ENCODE measurements around the gene CPD. TPM values are rescaled to one million over a fixed set of nuclear protein-coding genes. Genes with fewer than 3 reads are reported as not detected.
A peak's percentile ranks its signal among the peaks of the same experiment; 100 is the strongest.
"Not testable (repeated sequence)": the region's sequence is repeated elsewhere in the genome, so short reads cannot be mapped to it uniquely, and the experiment has no call there.

CPD gene
- total RNA-seq, 2 experiments from 2014 or later: 29.0 to 36.3 TPM

DNA sequence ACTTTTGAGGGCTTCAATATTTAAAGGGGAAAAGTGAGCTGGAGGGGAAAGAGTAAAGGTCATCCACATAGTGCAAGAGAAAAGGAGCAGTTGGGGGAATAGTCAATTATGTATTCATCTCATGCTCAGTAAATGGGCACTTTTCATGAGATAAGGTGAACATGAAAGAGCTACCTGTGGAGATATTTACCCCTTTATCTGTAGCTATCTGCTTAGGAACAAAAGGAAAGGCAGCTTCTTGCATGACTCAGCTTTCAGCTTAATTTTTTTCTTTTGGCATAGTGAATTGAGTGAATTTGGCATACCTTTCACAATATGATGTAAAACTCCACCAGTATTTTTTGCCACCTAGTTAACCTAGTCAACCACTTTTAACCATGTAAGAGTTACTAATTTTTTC is 26.4 kb downstream of the CPD start:
- Mint-ChIP-seq H3K9me3 (ENCODE audit: low read depth) (peaks cover 2% of the 10 kb centered on the region), H3K4me1 (peaks cover 28% of the 10 kb centered on the region), H3K27me3 (no peaks in the 10 kb centered on the region), H3K4me3 (no peak overlapping the region), H3K36me3 (ENCODE audit: low read depth) (peaks cover 27% of the 10 kb centered on the region), H3K27ac (no peak overlapping the region)
- ChIA-PET POLR2A (no interaction called here), CTCF (interaction anchor here (0.5 to 1.5 kb wide), 5 partner anchors 12 to 688 kb away, joined by 3 to 5 read pairs (median 3); partner anchors contain the start of gene TMIGD1)
- intact Hi-C loops (cut with DNase I, micrococcal nuclease): no loop called here
- no peak for DNase-seq
- ATAC-seq: no peak

DNA sequence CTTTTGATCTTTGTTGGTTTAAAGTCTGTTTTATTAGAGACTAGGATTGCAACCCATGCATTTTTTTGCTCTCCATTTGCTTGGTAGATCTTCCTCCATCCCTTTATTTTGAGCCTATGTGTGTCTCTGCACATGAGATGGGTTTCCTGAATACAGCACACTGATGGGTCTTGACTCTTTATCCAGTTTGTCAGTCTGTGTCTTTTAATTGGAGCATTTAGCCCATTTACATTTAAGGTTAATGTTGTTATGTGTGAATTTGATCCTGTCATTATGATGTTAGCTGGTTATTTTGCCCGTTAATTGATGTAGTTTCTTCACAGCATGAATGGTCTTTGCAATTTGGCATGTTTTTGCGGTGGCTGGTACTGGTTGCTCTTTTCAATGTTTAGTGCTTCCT is 31.9 kb downstream of the CPD start:
- H3K9me3 Mint-ChIP-seq (ENCODE audit: low read depth); ATAC-seq; DNase-seq; CTCF ChIA-PET; H3K27me3 Mint-ChIP-seq; POLR2A ChIA-PET; H3K27ac Mint-ChIP-seq; H3K4me3 Mint-ChIP-seq: not testable (repeated sequence)
- Mint-ChIP-seq H3K36me3 (ENCODE audit: low read depth) (peaks cover 27% of the 10 kb centered on the region), H3K4me1 (peaks cover 53% of the 10 kb centered on the region)
- intact Hi-C loops (cut with DNase I, micrococcal nuclease): loop anchor here (5.0 kb wide), 1 partner anchor 68 kb away; no protein-coding TSS in a partner anchor

DNA sequence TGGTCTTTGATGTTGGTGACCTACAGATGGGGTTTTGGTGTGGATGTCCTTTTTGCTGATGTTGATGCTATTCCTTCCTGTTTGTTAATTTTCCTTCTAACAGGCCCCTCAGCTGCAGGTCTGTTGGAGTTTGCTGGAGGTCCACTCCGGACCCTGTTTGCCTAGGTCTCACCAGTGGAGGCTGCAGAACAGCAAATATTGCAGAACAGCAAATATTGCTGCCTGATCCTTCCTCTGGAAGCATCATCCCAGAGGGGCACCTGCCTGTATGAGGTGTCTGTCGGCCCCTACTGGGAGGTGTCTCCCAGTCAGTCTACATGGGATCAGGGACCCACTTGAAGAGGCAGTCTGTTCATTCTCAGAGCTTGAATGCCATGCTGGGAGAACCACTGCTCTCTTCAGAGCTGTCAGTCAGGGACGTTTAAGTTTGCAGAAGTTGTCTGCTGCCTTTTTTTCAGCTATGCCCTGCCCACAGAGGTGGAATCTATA is 33.3 kb downstream of the CPD start:
- intact Hi-C loops (cut with DNase I, micrococcal nuclease): loop anchor here (2.0 to 5.0 kb wide), 3 partner anchors 33 to 70 kb away; partner anchors contain the start of gene CPD (in 1 of the 2)
- CTCF ChIA-PET: interaction anchor here (0.6 to 1.4 kb wide), 2 partner anchors 49 to 57 kb away, joined by 3 to 4 read pairs; no protein-coding TSS in a partner anchor
- ATAC-seq; H3K4me3 Mint-ChIP-seq; H3K27ac Mint-ChIP-seq; POLR2A ChIA-PET; DNase-seq; H3K9me3 Mint-ChIP-seq (ENCODE audit: low read depth); H3K27me3 Mint-ChIP-seq: not testable (repeated sequence)
- Mint-ChIP-seq H3K4me1 (peaks cover 55% of the 10 kb centered on the region), H3K36me3 (ENCODE audit: low read depth) (peaks cover 27% of the 10 kb centered on the region)

DNA sequence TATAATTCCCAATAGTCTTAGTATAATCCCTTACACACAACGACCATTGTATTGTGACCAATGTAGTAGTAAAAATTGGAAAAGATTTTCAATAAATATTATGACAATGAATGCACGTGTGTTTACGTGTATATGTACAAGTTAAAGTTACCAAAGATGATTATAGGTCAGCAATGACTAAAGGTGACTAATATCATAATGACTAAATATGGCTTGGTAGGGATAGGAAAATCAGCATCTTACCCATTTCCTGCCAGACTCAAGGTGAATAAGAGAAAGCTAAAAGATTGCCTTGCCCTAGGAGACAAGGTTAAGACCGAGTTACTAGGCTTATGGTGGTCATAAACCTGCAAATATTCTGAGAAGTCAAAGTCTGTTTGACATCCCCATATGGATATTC is 34.4 kb downstream of the CPD start:
- ATAC-seq (peak; percentile 97), DNase-seq (no peak)
- Mint-ChIP-seq H3K4me3 (no peak overlapping the region), H3K4me1 (peaks cover 53% of the 10 kb centered on the region), H3K27ac (peak overlapping the region; percentile 84), H3K9me3 (ENCODE audit: low read depth) (peaks cover 3% of the 10 kb centered on the region), H3K27me3 (no peaks in the 10 kb centered on the region), H3K36me3 (ENCODE audit: low read depth) (peaks cover 26% of the 10 kb centered on the region)
- ChIA-PET CTCF (interaction anchor here (1.0 to 1.4 kb wide), 3 partner anchors 24 to 64 kb away, joined by 3 read pairs; partner anchors contain the start of gene GOSR1), POLR2A (interaction anchor here (1.0 kb wide), 1 partner anchor 49 kb away, joined by 3 read pairs; no protein-coding TSS in a partner anchor)
- intact Hi-C loops (cut with DNase I, micrococcal nuclease): loop anchor here (1.0 to 5.0 kb wide), 5 partner anchors 34 to 71 kb away; partner anchors contain the start of gene CPD (in 2 of the 2)

DNA sequence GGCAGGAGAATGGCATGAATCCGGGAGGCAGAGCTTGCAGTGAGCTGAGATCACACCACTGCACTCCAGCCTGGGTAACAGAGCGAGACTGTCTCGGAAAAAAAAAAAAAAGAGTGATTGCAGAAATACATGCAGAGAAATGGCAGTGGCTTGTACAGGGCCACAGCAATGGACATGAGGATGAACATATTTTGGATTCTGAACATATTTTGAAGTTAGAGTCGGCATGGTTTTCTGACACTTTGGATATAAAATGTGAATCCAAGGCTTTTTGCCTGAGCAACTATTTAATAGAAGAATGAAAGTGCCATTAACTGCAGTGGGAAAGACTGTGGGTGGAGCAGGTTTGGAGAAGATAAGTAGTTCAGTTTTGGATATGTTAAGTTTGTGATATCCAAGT is 35.8 kb downstream of the CPD start:
- no peaks in the 10 kb centered on the region for H3K27me3 Mint-ChIP-seq
- peaks cover 41% of the 10 kb centered on the region for H3K4me1 Mint-ChIP-seq
- CTCF ChIA-PET: no interaction called here
- DNase-seq: no peak
- H3K9me3 Mint-ChIP-seq (ENCODE audit: low read depth): peaks cover 3% of the 10 kb centered on the region
- peak overlapping the region; percentile 18 for H3K27ac Mint-ChIP-seq
- no peak for ATAC-seq
- H3K36me3 Mint-ChIP-seq (ENCODE audit: low read depth): peaks cover 25% of the 10 kb centered on the region
- H3K4me3 Mint-ChIP-seq: no peak overlapping the region
- intact Hi-C loops (cut with DNase I, micrococcal nuclease): loop anchor here (5.0 kb wide), 1 partner anchor 72 kb away; no protein-coding TSS in a partner anchor
- POLR2A ChIA-PET: no interaction called here

DNA sequence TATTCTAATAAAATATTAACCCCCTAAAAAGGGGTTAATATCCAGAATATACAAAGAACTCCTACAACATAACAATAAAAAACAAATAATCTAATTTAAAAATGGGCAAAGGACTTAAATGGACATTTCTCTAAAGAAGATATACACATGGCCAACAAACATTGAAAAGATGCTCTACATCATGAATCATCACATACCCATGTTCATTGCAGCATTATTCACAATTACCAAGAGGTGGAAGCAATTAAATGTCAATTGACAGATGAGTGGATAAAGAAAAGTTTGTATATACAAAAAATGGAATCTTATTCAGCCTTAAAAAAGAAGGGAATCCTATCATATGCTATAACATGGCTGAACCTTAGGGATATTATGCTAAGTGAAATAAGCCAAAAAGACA is 36.8 kb downstream of the CPD start:
- Mint-ChIP-seq H3K4me1 (peaks cover 38% of the 10 kb centered on the region), H3K27me3 (no peaks in the 10 kb centered on the region), H3K36me3 (ENCODE audit: low read depth) (peaks cover 25% of the 10 kb centered on the region), H3K4me3 (no peak overlapping the region), H3K9me3 (ENCODE audit: low read depth) (peaks cover 3% of the 10 kb centered on the region), H3K27ac (no peak overlapping the region)
- DNase-seq (no peak), ATAC-seq (no peak)
- ChIA-PET POLR2A (no interaction called here), CTCF (interaction anchor here (1.0 kb wide), 1 partner anchor 79 kb away, joined by 3 read pairs; no protein-coding TSS in a partner anchor)
- intact Hi-C loops (cut with DNase I, micrococcal nuclease): no loop called here

DNA sequence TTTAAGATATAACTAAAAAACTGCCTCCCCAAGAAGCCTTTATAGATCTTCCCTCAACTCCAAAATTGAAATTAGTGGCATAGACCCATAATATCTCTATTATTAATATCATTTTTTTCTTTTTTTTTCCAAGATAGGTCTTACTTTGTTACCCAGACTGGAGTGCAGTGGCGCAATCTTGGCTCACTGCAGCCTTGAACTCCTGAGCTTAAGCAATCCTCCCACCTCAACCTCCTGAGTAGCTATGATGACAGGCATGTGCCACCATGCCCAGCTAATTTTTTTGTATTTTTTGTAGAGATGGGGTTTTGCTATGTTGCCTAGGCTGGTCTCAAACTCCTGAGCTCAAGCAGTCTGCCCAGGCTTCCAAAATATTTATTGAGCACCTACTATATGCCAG is 39.3 kb downstream of the CPD start:
- Mint-ChIP-seq H3K4me1 (peaks cover 26% of the 10 kb centered on the region), H3K36me3 (ENCODE audit: low read depth) (peaks cover 24% of the 10 kb centered on the region)
- DNase-seq; CTCF ChIA-PET; POLR2A ChIA-PET; intact Hi-C loops (cut with DNase I, micrococcal nuclease); H3K27me3 Mint-ChIP-seq; H3K27ac Mint-ChIP-seq; H3K9me3 Mint-ChIP-seq (ENCODE audit: low read depth); H3K4me3 Mint-ChIP-seq; ATAC-seq: not testable (repeated sequence)

DNA sequence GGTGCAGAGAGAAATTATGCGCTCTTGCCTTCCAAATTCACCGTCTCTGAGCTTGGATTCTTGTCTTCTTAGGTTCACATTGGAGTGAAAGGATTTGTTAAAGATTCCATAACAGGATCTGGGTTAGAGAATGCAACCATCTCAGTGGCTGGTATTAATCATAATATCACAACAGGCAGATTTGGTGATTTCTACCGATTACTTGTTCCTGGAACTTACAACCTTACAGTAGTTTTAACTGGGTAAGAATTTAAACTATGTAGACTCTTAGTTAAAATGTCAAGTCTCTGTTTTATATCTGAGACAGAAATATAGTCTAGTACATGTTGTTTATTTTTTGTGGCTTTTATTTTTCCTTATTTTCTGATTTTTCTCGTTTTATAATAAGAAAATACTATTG is 42.9 kb downstream of the CPD start:
- H3K4me1 Mint-ChIP-seq: peaks cover 2% of the 10 kb centered on the region
- ChIA-PET CTCF (interaction anchor here (1.1 kb wide), 2 partner anchors 17 to 85 kb away, joined by 3 to 4 read pairs; no protein-coding TSS in a partner anchor), POLR2A (no interaction called here)
- no peaks in the 10 kb centered on the region for H3K9me3 Mint-ChIP-seq (ENCODE audit: low read depth)
- no peak overlapping the region for H3K27ac Mint-ChIP-seq
- H3K27me3 Mint-ChIP-seq: no peaks in the 10 kb centered on the region
- DNase-seq (no peak), ATAC-seq (no peak)
- H3K4me3 Mint-ChIP-seq: no peak overlapping the region
- H3K36me3 Mint-ChIP-seq (ENCODE audit: low read depth): peaks cover 30% of the 10 kb centered on the region
- intact Hi-C loops (cut with DNase I, micrococcal nuclease): no loop called here

DNA sequence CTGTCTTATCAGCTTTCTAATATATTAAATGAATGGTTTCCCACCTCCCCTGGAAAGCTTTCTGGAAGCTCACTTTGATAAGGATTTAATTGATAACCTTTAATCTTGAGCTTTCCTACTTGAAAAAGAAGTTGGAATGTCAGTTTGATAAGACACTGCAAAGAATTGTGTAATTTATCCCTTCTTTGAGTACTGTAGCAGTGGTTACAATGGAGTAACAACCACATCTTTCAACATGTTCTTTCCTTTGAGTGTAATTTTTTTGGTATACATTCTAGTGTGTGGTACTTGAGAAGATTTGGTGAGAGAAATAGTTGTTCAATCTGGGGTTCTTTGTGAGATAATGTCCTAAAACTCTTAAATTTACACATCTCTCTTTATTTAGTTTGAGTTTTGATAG is 43.4 kb downstream of the CPD start:
- DNase-seq: no peak
- H3K4me1 Mint-ChIP-seq: peaks cover 2% of the 10 kb centered on the region
- no peak overlapping the region for H3K4me3 Mint-ChIP-seq
- H3K27ac Mint-ChIP-seq: no peak overlapping the region
- H3K36me3 Mint-ChIP-seq (ENCODE audit: low read depth): peaks cover 30% of the 10 kb centered on the region
- no peak for ATAC-seq
- H3K9me3 Mint-ChIP-seq (ENCODE audit: low read depth): no peaks in the 10 kb centered on the region
- H3K27me3 Mint-ChIP-seq: no peaks in the 10 kb centered on the region
- intact Hi-C loops (cut with DNase I, micrococcal nuclease): no loop called here
- CTCF ChIA-PET: no interaction called here
- POLR2A ChIA-PET: no interaction called here

DNA sequence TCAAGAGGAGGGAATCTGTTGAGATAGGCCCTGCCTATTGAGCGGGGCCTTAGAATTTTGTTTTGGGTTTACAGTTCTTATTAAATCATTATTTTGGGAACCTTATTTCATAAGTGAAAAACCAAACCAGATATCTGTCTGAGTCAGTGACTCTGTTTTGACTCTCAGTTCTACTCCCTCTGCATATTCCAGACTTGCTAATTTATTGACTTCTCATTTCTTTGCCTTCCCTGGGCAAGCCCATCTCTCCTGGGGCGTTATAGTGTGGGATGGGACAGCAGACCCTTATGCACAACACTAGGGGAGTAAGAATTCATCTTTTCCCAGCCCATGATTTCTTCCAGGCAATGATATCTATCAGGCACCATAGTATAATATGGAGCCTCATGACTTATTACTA is 45.7 kb downstream of the CPD start:
- peaks cover 2% of the 10 kb centered on the region for H3K4me1 Mint-ChIP-seq
- intact Hi-C loops (cut with DNase I, micrococcal nuclease): no loop called here
- ATAC-seq (no peak), DNase-seq (no peak)
- H3K9me3 Mint-ChIP-seq (ENCODE audit: low read depth): no peaks in the 10 kb centered on the region
- H3K4me3 Mint-ChIP-seq: no peak overlapping the region
- POLR2A ChIA-PET: no interaction called here
- H3K27me3 Mint-ChIP-seq: no peaks in the 10 kb centered on the region
- H3K36me3 Mint-ChIP-seq (ENCODE audit: low read depth): peaks cover 40% of the 10 kb centered on the region
- CTCF ChIA-PET: no interaction called here
- H3K27ac Mint-ChIP-seq: no peak overlapping the region

DNA sequence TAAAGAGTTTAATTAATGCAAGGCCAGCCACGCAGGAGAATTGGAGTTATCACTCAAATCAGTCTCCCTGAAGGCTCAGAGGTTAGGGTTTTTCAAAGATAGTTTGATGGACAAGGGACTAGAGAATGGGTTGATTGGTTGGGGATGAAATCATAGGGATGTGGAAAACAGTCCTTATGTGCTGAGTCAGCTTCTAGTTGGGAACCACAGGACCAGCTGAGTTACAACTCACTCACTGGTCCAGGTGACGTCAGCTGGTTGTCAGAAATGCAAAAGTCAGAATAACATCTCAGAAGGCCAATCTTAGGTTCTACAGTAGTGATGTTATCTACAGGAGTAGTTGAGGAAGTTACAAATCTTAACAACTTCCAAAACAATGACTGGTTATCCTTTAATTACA is 47.6 kb downstream of the CPD start:
- intact Hi-C loops (cut with DNase I, micrococcal nuclease): no loop called here
- H3K27me3 Mint-ChIP-seq: no peaks in the 10 kb centered on the region
- no peak overlapping the region for H3K4me3 Mint-ChIP-seq
- POLR2A ChIA-PET: interaction anchor here (0.6 kb wide), 1 partner anchor 233 kb away, joined by 4 read pairs; no protein-coding TSS in a partner anchor
- H3K4me1 Mint-ChIP-seq: peaks cover 2% of the 10 kb centered on the region
- H3K9me3 Mint-ChIP-seq (ENCODE audit: low read depth): no peaks in the 10 kb centered on the region
- DNase-seq: no peak
- ATAC-seq: no peak
- peaks cover 42% of the 10 kb centered on the region for H3K36me3 Mint-ChIP-seq (ENCODE audit: low read depth)
- H3K27ac Mint-ChIP-seq: no peak overlapping the region
- CTCF ChIA-PET: no interaction called here

DNA sequence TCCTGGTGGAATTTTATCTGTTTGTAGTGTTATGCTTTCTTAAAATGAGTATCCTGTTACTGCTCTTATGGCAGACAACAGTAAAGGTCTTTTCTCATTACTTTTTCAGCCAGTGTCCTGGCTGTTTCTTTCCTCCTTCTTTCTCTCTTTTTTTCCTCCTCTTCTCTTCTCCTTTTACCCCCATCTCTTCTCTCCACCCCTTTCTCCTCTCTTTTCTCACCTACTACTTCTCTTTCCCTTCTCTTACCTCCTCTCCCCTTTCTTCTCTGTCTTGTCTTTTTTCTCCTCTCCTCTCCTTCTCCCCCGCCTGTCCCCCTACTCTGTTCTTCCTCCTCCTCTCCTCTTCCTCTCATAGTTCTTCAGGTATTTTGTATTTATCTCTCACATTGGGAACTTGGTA is 48.9 kb downstream of the CPD start:
- peaks cover 2% of the 10 kb centered on the region for H3K4me1 Mint-ChIP-seq
- no peaks in the 10 kb centered on the region for H3K9me3 Mint-ChIP-seq (ENCODE audit: low read depth)
- no peak overlapping the region for H3K27ac Mint-ChIP-seq
- H3K36me3 Mint-ChIP-seq (ENCODE audit: low read depth): peaks cover 41% of the 10 kb centered on the region
- no peaks in the 10 kb centered on the region for H3K27me3 Mint-ChIP-seq
- POLR2A ChIA-PET: no interaction called here
- ATAC-seq: no peak
- DNase-seq: no peak
- H3K4me3 Mint-ChIP-seq: no peak overlapping the region
- CTCF ChIA-PET: no interaction called here
- intact Hi-C loops (cut with DNase I, micrococcal nuclease): loop anchor here in 1 of 2 experiments (2.0 kb wide), 1 partner anchor 27 kb away; no protein-coding TSS in a partner anchor
